Measurements from ENCODE around the gene CRYBA1.
"Not testable (repeated sequence)": the region's sequence is repeated elsewhere in the genome, so short reads cannot be mapped to it uniquely, and the experiment has no call there.

CRYBA1 gene, protein sequence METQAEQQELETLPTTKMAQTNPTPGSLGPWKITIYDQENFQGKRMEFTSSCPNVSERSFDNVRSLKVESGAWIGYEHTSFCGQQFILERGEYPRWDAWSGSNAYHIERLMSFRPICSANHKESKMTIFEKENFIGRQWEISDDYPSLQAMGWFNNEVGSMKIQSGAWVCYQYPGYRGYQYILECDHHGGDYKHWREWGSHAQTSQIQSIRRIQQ

DNA sequence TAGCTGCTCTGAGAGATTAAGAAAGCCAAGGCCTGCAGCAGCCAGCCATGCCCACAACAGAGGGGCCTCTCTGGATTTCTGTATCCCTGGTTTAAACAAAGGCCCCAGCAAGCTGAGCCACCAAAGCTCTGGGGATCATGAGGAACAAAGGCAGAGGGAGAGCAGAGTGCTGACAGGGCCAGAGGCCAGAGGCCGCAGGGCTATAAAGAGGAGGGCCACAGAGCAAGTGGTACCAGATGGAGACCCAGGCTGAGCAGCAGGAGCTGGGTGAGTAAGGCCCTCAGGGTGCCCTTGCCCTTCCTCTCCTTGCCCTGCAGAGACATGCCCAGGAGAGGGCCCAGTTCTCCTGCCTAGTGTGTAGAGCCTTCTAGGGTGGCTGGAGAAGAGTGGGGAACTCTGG lies at the start of gene CRYBA1:
TSS of gene CRYBA1 (plus strand) at position 232 of the 400 bp plus-strand sequence. CDS start at position 237, 5 bp downstream.
- no peak for DNase-seq

DNA sequence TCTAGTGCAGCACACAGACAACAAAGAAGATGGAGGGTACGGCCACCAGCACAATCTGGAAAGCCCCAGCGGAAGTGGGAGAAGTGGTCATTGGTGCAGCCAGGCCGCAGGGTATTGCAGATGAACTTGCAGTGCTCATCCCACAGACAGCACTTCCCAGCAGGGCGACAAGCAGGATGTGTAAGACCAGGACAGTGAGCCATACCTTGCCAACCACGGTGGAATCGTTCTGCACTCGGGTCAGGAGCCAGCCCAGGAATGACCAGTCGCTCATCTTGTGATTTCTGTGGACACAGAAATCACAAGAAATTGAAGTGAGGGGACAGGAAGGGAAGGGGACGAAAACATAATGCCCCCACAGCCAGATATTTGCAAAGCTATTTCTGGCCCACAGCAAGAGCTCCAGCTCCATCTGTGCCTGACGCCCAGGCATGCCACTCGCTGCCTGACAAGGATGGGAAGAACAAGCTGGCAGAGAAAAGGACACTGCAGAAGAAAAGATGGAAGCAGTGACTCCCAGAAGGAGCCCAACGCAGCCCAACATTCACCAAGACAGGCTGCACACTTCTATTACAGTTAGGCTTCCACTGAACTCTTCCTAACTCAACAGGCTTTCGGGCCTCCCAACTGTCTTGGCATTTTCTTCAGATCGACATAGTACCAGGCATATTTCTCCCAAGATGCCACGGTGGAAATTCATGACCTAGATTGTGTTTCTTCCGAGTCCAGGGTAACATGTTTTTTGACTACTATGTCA lies 49.0 kb upstream of the CRYBA1 start:
- no peak for DNase-seq

DNA sequence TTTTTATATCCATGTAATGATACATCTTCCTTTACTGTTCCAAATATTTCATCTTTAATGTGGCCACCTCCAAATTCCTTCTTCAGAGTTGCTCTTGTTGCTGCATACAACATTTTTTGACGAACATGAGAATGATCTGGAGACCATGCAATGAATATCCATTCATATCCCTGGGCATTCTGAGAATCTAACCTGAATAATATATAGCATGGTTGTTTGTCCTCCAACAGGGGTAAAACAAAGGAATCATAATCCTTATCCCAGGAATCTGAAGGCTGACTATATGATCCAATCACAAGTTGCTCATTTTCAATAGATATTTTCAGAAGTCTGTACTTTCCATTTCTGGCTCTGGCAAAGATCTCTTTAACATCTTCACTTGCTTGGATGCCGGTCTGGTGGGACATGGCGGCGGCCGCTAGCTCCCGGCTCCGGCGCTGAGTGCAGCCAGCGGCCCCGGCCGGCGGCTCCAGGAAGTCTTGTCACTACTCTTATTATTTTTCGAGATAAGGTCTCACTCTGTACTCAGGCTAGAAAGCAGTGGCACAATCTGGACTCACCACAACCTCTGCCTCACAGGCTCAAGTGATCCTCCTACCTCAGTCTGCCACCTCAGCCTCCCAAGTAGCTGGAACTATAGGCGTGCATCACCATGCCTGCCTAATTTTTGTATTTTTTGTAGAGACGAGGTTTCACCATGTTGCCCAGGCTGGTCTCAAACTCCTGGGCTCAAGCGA lies 42.4 kb upstream of the CRYBA1 start:
- DNase-seq: not testable (repeated sequence)

DNA sequence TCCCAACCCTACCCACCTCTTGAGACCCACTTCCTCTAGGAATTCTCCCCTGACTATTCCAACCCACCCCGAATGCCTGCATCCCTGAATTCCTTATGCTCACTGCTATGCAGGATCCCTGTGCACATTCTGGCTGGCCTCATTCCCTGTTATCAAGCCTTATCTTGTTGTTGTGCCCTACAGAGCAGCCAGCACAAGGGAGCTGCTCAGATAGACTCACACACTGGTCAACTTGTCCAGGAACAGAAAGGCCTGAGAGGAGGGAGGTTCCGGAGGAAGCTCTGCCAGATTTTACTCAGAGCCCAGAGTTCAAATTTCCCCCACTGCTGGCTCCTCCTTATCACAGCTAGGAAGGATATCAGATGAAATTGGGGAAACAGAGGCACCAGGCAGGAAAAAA lies 41.6 kb upstream of the CRYBA1 start:
- DNase-seq: no peak

DNA sequence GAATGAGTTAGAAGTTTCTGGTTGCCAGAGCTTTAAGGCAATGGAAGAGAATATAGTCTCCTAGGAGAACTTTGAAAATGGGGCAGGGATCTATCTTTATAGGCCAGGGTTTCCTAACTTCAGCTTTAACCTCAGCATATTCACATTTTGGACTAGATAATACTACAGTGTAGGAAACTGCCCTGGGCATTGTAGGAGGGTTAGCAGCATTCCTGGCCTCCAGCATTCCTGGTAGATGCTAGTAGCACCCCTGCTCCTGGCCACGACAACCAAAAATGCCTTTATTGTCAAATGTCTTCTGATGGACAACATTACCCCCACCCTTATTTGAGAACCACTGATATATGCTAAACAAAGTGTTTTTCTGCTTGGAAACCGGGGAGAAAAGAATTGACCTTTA lies 38.7 kb upstream of the CRYBA1 start:
- no peak for DNase-seq

DNA sequence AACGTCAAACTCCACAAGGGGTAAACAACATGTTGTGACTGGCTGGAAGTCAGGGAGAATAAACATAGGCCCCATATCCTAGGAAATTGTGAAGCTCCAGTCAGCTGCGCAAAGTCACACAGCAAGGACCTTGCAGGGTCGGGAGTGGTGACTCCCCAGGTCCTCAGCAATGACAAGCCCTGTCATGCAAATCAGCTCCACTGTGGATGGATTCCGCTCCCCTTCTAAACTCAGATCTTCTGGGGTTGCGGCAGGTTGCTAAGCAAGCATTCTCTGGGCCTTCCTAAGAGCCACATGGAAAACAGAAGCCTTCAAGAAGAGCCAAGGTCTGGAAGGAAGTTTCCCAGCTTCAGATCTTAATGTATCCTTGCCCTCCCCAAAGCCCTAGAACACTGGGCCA lies 37.6 kb upstream of the CRYBA1 start:
- DNase-seq: no peak

DNA sequence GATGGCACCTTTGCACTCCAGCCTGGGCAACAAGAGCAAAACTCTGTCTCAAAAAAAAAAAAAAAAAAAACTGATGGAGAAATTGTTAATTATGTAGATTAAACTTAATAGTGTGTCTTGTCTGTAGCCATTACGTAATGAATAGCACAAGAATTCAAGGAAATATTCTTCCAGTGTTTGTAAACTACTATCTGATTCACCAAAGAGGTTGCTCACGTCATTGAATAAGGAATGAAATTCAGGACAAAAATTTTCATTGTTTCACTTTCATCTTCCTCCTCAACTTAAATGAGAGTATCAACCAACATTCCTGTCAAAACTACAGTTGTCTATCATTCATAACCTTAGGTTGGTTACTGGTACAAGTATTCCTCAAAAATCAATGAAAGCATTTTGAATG lies 35.8 kb upstream of the CRYBA1 start:
- DNase-seq: no peak

DNA sequence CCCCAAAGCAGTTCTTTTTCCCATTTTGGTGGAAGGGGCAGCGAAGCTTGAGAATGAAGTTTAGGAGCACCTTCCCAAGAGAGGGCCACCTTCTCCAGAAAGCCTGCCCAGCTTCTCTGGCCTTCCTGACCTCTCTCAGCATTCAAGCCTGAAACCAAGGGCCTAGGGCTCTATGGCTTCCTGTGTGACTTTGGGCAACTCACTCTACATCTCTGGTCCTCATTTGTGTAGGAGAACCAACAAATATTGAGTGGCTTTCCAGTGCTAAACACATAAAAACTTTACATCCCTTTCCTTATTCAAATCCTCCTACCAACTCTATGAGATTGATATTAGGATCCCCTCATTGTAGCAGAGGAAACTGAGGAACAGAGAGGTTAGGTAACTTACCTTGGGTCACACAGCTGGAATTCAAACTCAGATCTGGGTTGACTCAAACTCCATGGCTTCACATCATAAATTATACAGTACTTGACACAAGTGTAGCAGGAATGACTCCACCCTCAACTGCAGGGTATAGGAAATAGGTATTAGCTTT lies 34.5 kb upstream of the CRYBA1 start:
- DNase-seq: no peak

DNA sequence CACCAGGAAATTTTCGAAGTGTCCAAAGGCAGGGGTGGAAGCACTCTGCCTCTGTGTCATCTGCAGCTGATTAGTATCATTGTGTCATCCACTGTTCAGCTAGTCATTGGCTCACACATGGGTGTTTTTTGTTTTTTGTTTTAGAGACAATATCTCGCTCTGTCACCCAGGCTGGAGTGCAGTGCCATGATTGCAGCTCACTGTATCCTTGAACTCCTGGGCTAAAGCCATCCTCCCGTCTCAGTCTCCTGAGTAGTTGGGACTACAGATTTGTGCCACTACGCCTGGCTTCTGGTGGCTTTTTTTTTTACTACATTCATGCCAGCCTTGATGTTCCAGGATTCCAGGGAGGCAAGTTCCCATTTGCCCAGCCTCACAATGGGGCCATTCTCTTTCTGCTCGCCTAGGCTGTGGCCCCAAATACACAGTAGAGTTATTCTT lies 34.0 kb upstream of the CRYBA1 start:
- no peak for DNase-seq

DNA sequence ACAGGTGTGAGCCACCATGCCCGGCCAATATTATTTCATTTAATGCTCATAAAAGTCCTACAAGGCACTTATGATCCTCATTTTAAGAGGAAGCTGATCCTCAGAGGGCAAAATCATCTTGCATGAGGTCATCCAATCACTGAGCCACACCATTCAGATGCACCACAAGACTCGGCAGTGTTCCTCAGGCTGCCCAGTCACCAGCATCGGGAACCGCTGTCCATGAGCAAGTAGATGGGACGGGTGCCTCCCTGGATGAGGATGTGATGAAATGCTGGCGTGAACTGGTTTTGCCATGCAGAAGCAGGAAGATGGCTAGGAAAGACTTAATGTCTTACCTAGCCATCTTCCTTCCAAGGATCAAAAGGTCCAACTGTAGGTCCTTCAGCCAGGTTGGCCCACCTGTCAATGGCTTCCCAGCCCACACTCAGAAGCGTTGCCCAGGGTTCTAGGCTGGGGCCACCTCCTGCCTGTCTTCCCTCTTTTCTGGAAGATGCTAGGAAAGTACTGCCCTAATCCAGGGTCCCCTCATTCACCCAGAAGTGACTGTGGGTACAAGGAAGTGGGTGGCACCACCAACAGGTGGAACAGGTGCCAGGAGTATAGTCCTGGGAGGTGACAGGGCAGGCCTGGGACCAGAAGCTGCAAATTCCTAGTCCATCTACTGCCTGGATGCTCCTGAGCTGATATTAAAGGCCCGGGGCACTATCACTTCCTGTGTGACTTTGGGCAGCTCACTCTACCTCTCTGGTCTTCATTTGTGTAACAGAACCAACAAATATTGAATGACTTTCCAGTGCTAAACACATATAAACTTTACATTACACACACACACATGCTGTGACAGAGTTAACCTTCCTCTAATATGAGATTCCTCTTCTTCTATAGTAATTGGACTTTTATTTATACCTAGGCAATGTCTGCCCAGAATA lies 32.2 kb upstream of the CRYBA1 start:
- no peak for DNase-seq

DNA sequence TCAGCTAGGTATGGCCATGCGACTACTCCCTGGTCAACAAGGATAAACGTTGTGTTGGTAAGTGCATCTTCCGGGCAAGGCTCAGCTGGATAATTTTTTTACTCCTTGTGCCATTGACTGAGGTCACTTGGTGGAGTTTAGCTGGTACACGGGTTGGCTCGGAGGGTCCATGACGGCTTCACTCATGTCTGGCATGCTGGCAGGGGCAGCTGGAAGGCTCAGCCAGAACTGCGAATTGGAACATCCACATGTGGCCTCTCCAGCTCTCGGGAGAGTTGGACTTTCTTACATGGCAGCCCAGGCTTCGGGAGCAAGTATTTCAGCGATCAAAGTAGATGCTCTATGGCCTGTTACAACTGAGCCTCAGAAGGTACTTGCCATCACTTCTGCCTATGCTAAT lies 31.5 kb upstream of the CRYBA1 start:
- DNase-seq: no peak

DNA sequence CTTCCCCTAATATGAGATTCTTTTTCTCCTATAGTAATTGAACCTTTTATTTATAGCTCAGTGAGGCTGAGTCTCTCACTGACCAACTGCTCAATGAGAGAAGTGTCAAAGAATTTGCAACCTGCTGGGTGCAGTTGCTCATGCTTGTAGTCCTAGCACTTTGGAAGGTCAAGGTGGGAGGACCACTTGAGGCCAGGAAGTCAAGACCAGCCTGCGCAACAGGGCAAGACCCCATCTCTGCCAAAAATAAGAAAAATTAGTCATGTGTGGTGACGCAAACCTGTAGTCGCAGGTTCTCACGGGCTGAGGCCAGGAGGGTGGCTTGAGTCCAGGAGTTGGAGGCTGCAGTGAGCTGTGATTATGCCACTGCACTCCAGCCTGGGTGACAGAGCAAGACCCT lies 30.9 kb upstream of the CRYBA1 start:
- DNase-seq: no peak

DNA sequence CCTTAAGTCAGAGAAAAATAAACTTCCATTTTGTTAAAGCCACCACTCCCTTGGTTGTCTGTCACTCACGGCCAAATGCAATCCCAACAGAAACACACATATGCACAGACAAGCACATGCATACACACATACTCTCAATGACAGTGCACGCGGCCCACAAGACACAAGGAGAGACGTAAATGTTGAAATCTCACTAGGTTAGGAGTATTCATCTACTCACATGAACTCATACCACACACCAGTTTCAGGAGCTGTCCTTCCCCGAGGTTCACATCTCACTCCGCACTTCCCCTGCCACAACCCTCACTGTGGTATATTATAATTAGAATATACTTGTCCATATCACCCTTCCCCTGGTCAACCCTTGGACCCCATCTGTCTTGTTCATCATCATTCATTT lies 30.5 kb upstream of the CRYBA1 start:
- DNase-seq: no peak

DNA sequence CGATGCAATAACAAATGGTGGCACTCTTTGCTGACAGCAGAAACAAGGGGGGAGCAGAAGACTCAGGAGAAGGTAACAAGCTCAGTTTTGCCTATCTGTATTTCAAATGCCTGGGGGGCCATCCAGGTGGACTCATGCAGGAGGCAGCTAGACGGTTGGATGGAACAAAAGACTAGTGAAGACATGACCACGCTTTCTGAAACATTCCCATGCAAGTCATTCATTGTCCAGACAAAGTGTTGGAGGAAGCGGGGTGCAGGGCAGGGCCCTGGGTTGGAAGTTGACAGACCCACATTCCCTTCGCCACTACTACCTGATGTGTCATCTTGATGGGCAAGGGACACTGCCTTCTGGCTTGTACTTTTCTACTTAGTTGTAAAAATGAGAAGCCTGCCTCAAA lies 29.8 kb upstream of the CRYBA1 start:
- DNase-seq: no peak

DNA sequence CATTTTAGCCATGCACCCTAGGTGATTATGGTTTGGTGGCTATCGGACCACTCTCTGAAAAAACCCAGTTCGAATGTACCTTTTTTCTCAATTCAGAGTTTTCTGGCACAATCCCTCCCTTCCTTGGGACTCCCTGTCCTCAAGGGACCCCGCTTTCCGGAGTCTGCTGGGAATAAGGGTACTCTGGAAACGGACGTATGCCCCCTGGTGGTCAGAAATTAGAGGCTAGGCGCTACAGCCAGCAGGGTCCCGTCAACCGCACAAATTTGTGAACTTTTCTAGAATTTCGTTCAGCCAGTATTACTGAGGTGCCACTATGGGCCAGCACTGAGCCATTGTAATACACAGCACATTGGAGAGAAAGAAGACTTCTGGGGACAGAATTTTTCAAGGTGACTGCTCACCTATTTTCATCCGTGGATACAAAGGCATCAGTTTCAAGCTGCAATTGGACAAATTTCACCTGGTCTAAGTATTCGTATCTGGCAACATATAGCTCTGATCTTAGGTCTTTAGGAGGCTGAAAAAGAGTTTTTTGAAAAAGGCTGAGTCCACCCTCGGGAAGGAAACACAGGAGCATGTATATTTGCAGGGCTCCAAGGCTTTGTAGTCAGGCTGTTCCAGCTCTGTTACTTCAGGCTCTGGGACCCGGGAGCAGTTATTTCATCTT lies 27.1 kb upstream of the CRYBA1 start:
- DNase-seq: peak; percentile 81

DNA sequence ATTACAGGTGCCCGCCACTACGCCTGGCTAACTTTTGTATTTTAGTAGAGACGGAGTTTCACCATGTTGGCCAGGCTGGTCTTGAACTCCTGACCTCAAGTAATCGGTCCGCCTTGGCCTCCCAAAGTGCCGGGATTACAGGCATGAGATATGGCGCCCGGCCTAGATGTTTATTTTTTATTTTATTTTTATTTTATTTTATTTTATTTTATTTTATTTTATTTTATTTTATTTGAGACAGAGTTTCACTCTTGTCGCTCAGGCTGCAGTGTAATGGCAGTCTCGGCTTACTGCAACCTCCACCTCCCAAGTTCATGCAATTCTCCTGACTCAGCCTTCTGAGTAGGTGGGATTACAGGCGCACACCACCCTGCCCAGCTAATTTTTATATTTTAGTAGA lies 25.3 kb upstream of the CRYBA1 start:
- not testable (repeated sequence) for DNase-seq

DNA sequence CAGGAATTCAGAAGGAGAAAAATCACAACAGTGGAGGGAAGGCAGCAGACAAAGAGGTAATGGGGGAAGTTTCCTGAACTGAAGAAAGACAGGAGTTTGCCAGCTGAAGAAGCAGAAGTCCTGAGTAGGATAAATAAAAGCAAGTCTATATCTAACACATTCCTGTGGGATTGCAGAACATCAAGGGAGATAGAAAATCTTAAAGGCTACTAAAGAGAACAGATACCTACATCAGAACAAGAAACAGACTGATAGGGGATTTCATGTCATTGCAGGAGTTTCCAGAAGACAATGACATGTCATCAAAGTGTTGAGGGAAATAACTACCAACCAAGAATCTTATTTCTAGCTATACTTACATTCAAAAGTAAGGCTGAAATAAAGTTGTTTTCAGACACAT lies 21.3 kb upstream of the CRYBA1 start:
- no peak for DNase-seq

DNA sequence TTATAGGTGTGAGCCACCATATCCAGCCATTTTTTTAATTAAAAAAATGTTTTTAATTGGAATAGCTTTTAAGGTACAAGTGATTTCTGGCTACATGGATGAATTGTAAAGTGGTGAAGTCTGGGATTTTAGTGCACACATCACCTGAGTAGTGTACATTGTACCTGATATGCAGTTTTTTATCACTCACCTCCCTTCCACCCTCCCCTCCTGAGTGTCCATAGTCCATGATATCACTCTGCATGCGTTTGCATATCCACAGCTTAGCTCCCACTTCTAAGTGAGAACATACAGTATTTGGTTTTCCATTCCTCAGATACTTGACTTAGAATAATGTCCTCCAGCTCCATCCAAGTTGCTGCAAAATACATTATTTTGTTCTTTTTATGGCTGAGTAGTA lies 13.4 kb upstream of the CRYBA1 start:
- DNase-seq: no peak

DNA sequence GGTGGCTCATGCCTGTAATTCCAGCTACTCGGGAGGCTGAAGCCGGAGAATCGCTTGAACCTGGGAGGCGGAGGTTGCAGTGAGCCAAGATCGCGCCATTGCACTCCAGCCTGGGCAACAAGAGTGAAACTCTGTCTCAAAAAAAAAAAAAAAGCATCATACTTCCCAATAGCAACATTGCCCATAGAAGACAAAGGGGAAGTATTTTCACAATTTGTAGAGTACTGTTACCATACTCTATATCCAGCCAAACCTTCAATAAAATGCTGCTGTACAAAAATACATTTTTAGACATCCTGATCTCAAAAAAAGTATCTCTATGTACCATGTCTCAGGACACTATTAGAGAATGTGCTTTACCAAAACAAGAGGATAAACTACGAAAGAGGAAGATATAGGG lies 11.7 kb upstream of the CRYBA1 start:
- DNase-seq: not testable (repeated sequence)

DNA sequence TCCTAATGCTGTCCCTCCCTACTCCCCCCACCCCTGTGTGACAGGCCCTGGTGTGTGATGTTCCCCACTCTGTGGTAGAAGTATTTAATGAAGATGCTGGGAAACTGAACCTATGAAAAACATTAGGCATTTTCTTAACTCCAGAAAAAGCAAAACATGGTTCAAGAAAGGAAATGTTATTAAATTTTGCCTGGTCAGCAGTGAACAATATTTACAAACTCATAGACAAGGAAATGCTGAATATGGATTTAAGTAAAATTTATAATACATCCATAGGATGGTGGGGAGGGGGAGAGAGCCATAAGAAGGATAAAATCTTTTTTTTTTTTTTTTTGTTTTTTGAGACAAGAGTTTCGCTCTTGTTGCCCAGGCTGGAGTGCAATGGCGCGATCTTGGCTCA lies 10.8 kb upstream of the CRYBA1 start:
- no peak for DNase-seq

DNA sequence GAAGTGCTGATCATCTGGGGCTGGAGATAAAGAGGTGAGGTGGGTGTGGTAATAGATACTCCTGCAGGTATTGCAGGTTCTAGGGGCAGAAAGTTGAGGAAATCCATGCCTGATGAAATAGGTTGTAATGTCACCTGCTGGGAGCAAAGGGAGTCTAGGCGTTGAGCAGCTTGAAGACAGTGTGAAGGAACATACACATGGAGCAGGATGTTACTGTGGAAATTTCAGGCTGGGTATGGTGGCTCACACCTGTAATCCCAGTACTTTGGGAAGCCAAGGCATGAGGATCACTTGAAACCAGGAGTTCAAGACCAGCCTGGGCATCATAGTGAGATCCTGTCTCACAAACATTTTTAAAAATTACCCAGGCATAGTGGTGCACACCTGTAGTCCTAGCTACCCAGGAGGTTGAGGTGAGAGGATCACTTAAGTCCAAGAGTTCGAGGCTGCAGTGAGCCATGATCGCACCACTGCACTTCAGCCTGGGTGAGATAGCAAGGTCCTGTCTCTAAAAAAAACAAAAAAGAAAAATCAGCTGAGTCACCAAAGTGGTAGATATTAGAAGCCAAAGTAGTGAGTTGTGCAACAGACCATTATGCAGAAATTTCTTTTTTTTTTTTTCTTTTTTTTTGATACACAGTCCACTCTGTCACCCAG lies 9.1 kb upstream of the CRYBA1 start:
- peak; percentile 61 for DNase-seq

All from hematopoietic multipotent progenitor cell treated with erythropoietin and hydrocortisone succinate and interleukin-3 and kit ligand, for 8 days (in vitro differentiated cells).